ENCODE measurements around the gene IP6K1. TPM values are rescaled to one million over a fixed set of nuclear protein-coding genes. Genes with fewer than 3 reads are reported as not detected.
"Not testable (repeated sequence)": the region's sequence is repeated elsewhere in the genome, so short reads cannot be mapped to it uniquely, and the experiment has no call there.

IP6K1 gene
- total RNA-seq, 1 donor from 2014 or later, result 30.2 TPM

DNA sequence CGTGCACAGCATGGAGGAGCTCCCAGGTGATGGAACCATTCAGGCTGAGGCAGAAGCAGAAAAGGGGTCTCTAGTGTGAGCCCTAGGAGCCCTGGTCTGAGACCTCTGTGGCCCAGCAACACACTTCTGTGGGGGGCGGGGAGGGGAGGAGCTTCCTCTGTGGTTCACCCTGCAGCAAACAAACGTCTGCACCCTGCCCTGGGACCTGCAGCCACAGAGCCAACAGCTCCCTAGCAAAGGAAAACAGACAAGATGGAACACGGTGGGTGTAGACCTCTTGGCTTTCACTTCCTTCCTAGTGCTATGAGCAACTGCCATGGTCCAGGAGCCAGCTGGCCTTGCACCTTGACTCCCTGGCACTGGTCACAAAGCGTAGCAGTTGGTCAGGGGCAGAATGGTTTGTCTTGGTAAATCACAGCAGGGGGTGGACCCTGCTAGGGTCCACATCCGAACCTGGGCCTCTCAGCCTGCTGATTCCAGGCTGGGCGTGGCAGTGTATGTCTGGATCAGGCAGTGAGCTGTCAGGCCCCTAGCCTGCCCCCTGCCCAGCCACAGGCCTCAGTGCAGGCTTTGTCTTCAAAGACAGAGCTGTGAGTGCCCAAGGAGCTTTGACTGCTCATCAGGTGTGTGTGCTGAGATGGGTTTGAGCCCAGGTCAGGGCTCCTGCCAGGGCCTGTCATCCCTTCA, 73.6 kb downstream of the IP6K1 start:
- no peak for DNase-seq (ENCODE audit: low read depth)

DNA sequence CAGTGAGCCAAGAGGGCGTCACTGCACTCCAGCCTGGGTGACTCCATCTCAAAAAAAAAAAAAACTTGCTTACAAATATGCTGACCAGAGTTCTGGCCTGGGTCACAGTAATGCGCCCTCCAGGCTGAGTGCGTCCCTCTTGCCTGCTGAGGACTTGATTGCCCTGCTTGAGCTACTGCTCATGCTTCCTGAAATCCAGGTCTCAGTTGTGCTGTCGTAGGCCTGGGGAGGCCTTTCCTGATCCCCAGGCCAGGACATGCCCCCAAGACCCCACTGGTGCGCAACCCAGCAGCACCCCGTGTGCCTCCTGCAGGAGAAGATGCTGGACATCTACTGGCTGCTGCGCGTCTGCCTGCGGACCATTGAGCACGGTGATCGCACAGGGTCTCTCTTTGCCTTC, 74.2 kb downstream of the IP6K1 start:
- DNase-seq (ENCODE audit: low read depth), result no peak

DNA sequence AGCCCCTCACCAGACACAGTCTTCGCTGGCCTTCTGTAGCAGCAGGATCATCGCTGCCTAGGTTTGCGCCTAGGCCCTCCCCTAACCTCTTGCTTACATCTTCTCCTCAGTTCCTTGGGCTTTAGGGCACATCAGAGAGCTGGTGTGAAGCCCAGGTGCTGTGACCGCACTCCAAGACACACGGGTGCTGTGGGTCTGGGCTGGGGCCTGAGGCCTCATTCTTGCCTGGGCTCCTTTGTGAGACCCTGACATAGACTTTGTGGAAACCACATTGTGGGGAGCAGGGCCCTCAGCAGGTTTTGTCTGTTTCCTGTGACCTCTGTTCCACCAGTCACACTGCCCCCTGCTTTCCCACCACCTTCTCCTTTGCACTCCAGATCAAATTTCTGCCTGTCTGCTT, 74.9 kb downstream of the IP6K1 start:
- no peak for DNase-seq (ENCODE audit: low read depth)

DNA sequence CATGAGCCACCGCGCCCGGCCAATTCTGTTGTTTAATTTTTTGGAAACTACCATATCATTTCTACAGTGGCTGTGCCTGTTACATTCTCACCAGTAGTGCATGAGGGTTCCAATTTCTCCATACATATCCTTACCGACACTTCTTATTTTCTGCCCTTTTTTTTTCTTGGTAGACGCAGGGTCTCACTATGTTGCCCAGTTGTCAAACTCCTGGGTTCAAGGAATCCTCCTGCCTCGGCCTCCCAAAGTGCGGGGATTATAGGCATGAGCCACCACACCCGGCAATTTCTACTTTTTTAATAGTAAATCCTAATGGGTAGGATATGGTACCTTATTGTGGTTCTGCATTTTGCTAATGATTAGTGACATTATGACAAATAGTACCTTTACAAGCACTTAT, 76.5 kb downstream of the IP6K1 start:
- no peak for DNase-seq (ENCODE audit: low read depth)

DNA sequence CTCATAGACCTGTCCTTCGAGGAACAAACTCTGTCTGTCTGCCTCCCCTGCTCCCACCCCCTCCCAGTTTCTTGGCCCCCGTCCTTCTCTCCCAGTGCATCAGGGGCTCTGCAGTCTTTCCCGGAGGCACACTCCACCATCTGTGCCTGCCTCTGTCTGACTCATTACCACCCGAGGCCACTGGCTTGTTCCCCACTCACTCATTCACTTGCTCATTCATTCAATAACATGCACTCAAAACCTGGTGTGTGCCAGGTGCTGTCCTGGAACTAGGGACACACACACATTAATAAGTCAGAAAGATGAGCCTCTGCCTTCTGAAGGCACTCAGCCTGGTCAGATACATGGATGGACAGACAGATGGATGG, 79.2 kb downstream of the IP6K1 start:
- peak; percentile 45 for DNase-seq (ENCODE audit: low read depth)

DNA sequence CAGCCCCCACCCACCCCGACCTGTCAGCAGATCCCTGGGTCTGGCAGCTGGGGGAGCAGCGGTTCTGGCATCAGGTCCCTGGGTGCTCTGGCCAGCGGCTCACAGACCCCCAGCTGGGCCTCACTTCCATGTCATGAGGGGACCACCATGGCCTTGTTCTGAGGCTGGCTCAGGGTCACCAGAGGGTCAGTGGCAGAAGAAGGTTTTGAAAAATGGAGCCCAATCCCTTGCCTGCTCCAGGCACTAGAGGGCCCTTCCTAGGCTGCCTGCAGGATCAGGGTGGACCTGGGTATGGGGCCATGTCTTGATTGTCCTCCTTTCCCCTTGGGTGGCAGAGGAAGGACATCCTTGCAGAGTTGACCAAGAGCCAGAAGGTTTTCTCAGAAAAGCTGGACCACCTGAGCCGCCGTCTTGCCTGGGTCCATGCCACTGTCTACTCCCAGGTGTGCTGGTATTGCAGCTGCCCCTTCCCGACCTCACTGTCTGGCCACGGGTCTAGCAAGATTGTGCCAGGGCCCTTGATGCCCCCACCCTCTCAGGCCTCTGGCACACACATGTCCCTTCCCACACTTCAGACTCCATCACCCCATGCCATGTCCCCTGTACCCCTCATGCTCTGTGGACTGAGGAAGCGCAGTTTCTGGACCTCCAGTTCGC, 79.8 kb downstream of the IP6K1 start:
- no peak for DNase-seq (ENCODE audit: low read depth)

DNA sequence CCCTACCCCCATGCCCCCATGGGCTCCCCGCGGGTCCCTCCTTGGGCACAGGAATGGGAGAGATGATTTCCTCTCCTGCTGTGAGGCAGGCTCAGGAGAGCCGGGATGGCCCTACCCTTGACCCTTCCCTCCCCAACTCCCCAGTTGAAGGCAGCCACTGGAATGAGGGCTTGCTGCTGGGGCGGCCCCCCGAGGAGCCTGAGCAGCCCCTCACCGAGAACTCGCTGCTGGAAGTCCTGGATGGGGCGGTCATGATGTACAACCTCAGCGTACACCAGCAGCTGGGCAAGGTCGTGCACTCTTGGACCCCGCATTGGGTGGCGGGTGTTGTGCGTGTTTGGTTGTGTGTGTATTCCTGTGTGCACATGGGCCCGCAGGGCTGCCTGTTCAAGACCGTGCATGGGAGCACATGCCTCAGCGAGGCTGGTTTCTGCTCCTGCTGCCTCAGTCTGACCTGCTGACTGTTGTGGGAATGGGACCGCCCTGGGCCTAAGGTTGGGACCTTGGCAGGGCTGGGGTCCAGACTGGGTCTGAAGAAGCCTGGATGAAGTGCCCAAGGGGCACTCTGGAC, 80.9 kb downstream of the IP6K1 start:
- DNase-seq (ENCODE audit: low read depth), result no peak

DNA sequence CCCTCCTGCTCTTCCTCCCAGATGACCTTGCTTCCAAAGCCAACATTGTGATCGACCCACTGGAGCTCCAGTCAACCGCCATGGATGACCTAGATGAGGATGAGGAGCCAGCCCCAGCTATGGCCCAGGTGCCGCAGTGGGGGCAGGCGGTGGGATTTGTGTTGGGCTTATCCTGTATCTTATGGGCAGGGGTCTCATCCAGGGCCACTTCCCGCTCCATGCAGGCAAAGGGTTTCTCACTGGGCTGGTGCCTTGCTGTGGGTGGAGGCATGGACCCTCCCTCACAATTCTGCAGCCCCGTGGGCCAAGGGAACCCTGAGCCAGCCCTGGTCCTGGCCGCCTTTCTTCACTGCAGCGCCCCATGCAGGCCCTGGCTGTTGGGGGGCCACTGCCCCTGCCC, 81.7 kb downstream of the IP6K1 start:
- DNase-seq (ENCODE audit: low read depth), result no peak

DNA sequence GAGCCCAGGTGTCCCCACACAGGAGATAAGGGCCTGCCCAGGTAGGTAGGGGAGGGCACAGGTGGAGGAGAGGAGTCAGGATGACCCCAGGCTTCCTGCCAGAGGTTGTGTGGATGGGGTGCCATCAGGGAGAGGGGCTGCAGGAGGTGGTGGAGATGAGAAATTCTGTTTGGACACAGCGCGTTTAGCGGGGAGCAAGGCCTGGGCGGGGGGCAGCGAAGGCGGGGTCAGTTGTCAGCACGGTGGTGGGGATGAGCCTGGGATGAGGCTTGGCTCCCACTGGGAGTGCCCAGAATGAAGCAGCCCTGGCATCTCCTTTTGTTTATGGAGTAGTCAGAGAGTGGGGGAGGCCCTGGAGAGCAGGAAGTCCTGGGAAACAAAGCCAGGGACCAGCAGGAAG, 82.4 kb downstream of the IP6K1 start:
- no peak for DNase-seq (ENCODE audit: low read depth)

DNA sequence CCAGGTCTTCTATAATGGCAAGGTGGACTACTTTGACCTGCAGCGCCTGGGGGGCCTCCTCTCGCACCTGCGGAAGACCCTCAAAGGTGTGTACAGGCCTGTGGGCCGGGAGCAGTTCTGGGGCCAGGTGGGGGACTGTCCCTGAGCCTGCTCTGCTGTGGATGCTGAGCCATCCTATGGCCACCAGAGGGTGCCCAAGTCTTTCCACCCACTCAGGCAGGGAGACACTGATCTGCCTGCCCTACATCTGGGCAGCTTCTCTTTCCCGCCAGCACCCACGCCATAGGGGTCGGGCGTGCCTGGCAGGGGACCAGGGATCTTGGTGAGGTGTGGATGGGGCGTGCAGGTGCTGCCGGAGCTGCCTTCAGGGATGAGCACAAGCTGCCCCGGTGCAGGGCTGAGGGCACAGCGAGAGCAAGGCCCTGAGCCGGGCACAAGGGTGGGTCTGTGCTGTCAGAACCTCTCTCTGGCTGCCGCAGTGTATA, 82.9 kb downstream of the IP6K1 start:
- DNase-seq (ENCODE audit: low read depth), result peak; percentile 75

DNA sequence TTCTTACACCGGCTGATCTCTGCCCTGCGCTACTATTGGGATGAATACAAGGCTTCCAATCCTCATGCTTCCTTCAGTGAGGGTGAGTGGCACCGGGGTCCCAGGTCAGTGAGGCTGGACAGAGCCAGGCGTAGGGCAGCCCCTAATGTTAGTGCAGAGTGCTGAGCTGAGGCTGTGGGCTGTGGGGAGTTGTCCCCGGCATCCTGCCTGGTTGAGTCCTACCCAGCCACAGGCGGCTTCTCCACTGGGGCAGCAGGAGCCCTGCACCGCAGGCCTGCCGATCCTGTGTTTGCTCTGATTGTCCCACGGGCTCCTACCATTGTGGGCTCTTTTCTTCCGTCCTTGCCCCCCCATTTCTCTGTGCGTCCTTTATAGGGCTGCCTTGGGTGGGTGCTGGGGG, 83.7 kb downstream of the IP6K1 start:
- no peak for DNase-seq (ENCODE audit: low read depth)

DNA sequence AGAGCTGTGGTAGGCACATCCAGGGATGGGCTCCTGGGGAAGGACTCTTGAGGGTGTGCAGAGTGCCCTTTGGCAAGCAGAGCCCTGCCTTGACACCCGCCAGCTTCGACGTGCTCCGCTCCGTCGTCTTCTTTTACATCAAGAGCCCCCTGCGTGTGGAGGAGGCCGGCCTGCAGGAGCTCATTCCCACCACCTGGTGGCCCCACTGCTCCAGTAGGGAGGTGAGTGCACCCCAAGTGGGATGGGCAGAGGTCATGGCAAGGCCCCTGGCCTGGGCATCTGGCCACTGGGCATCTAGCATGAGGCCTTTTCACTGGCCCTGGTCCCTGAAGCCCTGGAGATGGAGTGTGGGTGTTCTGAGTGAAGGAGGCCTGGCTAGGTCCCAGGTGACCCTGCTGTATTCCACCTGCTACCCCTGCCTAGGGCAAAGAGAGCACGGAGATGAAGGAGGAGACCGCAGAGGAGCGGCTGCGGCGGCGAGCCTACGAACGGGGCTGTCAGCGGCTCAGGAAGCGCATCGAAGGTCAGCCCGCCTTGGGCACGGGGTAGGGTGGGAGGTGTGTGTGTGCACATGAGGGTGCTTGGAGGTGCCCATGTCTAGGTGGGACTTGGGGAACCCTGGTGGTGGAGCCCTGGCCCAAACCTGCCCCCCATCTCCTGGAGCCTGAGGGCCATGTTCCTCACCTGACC, 84.8 kb downstream of the IP6K1 start:
- DNase-seq (ENCODE audit: low read depth), result no peak

DNA sequence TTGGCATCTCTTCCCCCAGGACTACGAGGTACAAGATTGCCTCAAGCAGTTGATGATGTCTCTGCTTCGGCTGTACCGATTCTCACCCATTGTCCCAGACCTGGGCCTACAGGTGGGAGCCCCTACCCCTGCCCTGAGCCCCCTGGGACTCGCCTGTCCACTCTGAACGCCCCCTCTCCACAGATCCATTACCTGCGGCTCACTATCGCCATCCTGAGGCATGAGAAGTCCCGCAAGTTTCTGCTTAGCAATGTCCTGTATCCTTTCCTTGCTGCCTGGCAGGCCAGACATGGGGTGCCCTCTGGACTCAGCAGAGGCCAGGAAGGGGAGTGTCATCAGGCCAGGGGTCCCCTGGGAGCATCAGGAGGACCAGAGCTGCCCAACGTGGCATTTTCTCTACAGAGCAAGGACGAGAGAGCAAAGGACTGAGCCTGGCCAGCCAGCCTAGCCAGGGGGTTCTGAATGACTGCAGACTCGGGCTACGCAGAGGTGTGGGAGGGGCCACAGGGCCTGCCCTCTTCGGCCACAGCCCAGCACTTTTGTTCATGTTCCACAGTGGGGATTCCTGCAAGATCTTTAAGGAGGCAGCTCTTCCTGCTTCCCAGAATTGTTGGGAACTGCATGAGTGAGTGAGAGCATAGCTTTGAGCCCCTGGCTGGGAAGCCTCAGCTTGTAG, 85.8 kb downstream of the IP6K1 start:
- DNase-seq (ENCODE audit: low read depth), result no peak

DNA sequence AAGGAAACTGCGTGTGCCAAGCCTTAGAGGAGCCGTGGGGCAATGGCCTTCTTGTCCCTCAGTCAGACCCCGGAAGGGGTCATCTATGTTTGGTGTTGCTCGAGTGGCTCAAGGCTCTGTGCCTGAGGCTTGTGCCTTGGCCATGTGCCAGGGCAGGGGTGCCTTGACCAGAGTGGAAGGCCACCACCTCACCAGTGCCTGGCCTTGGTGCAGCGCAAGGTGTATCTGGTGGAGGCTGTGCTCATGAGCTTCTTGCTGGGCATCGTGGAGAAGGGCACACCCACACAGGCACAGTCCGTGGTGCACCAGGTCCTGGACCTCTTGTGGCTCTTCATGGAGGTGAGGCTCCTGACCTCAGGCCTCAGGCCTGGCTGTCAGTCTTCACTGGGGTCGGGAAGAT, 86.3 kb downstream of the IP6K1 start:
- no peak for DNase-seq (ENCODE audit: low read depth)

DNA sequence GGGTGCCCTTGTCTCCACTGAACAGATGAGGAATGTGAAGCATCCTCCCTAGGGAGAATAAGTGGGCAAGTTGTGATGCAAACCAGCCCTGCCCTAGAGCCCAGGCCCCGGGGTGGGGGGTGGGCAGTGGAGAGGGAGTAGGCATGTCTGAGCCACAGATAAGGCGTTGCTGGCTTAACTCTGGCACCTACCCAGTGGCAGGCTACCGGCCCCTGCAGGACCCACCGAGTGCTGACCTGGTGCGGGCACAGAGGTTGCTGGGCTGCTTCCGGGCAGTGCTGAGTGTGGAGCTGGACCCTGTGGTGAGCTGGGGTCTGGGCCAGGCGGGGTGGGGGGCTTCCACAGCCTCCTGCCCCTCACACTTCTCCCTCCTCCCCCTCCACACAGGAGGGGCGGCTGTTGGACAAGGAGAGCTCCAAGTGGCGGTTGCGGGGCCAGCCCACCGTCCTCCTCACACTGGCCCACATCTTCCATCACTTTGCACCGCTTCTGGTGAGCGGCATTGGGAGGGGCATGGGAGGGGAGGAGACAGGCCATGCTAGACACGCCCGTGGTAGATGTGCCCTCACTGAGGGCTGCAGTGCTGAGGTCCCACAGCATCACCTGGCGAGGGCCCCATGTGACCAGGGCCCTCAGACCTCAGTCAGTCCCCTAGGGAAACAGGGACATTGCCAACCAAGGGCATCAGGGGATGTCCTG, 86.9 kb downstream of the IP6K1 start:
- DNase-seq (ENCODE audit: low read depth), result peak; percentile 67

DNA sequence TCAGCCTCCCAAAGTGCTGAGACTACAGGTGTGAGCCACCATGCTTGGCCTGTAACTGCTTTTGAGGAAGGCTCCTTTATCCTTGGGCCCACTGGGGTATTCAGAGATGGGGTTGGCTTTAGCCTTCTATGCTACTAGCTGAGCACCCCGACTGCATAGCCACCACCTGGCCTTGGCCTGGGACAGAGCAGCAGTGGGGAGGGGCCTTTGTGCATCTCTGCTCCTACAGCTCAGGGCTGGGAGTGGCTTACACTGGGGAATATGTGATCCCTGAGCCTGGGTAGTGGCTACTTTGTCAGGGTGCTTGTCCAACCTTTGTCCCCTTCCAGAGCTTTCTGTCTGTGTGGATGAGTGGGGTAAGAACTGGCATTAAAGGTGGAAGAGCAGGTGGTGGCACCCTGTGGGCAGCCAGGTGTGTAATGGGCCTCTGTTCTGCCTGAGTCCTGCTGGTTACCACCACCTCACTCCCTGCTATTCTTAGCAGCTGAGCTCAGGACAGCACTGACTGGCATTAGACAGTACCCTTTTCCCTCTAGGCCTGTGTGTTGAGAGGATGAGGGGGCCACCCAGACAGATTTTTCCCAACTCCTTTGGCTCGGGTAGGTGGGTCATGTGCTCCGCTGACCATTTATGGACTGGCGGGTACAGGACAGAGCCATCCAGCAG, 90.9 kb downstream of the IP6K1 start:
- not testable (repeated sequence) for DNase-seq (ENCODE audit: low read depth)

DNA sequence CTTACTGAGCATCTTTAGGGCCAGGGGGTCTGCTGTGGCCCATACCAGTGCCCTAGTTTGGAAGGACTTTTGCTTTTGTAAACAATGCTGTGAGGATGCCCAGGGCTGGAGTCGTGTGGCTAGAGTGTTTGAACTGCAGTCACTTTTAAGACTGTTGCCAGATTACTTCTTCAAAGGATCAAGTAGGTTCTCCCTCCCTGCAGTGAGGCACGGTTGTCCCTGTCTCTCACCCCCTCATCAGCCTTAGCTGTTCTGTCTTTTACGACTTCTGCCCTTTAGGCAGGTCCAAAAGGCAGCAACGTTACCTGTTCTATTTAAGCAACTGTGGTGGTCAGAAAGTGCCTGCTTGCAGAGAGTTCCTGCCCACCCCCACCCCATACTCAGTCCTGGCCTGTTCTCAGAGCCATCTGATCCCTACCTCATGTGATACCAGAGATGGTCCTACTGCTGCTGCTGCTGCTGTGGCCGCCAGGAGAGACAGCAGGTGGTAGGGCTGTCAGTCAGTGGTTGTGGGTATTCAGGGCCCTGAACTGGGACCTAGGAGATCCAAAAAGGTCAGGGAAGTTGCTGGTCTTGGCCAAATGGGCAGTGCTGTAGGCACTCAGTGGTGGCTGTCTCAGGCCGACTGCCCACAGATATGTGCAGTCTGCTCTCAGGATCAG, 91.8 kb downstream of the IP6K1 start:
- peak; percentile 91 for DNase-seq (ENCODE audit: low read depth)

DNA sequence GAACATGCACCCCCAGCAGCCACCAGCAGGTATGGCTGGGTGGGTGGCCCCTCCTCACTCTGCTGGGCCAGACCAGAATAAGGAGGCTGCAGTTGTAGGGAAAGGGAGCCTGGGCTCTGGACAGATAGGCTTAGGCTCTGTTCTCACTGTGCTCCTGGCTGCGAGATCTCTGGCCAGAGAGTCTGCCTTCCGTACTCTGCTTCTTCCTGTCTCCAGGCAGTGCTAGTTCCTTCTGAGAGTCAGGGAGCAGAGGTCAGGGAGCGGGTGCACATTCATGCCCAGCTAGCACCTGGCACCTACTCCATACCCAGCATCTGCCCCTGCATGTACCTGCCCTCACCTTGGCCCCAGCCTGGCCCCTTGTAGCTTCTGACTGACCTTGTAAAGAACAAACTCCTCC, 94.9 kb downstream of the IP6K1 start:
- not testable (repeated sequence) for DNase-seq (ENCODE audit: low read depth)

DNA sequence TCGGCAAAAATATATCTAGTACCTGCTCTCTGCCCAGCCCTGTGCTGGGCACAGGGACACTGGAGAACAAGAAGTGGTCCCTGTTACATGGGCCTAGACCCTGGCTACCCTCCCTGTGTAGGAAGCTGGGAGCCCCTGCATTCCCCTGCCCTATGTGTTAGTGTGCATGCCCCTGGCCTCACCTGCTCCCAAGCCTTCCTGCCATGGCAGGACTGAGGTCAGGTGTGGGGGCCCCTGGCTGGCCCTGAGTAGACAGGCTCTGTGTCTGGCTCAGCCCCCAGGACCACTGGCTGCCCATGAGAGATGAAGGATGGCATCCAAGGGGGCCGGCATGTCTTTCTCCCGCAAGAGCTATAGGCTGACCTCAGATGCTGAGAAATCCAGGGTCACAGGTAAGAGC, 95.5 kb downstream of the IP6K1 start:
- DNase-seq (ENCODE audit: low read depth), result not testable (repeated sequence)
